K562 (cell line): ENCODE results near the gene ARFGAP1. TPM values are rescaled to one million over a fixed set of nuclear protein-coding genes. Genes with fewer than 3 reads are reported as not detected.
"Not testable (repeated sequence)": the region's sequence is repeated elsewhere in the genome, so short reads cannot be mapped to it uniquely, and the experiment has no call there.

Experiments used
- ATAC-seq: fragments of 200-7000 bp; cut with Tn5 transposase; 3 replicates; pipeline ENCODE4 v1.9.1; 2020; ENCODE audit warnings: moderate library complexity
- BruUV-seq: library from RNA; stranded (reverse); fragments of 400-500 nt; replicated peaks from 2 replicates; lab custom pipeline; 2021; lab: Mats Ljungman, UMichigan
- CTCF ChIA-PET: fragments of 300-600 bp; formaldehyde crosslinking; extraction: SDS; loops from one replicate; lab custom pipeline; 2021; ENCODE audit warnings: low intra/inter-chr PET ratio; lab: Yijun Ruan, JAX
- POLR2A ChIA-PET: fragments of 300-600, 350-650 bp; sonication (Branson Sonifier 250); formaldehyde crosslinking; extraction: SDS; loops from one replicate; lab custom pipeline; 2021; ENCODE audit warnings: antibody characterized with exemption, inconsistent platforms; lab: Yijun Ruan, JAX
- DNase-seq, 4 experiments: peaks; one replicate each; pipeline versions ENCODE4 v3.0.0 to v3.0.0-alpha.2; 2011 to 2018; ENCODE audit warnings: low spot score in 3 of 4, mixed read lengths in 3 of 4; ENCODE audit errors: extremely low read depth in 1 of 4
- FAIRE-seq: peaks from 2 replicates; lab custom pipeline; 2011; peaks lifted over from hg19 to GRCh38; lab: Jason Lieb, UNC
- H2AFZ ChIP-seq: 2 replicates; pipeline ENCODE4 v1.6.0; 2011; ENCODE audit warnings: low read depth, low read length, control low read depth, inconsistent platforms
- H3K27ac ChIP-seq: fragments of 200-600 bp; 3 replicates; pipeline ENCODE4 v1.8.0; 2011; ENCODE audit warnings: low read depth, mild to moderate bottlenecking, control low read depth, inconsistent platforms, low read length, moderate library complexity, mixed read lengths; ENCODE audit errors: extremely low read depth
- H3K27me3 ChIP-seq, 2 experiments: fragments of 300-600 bp in 1 of 2; 2 replicates in 1 of 2; 3 replicates in 1 of 2; pipeline versions ENCODE4 v1.6.0 to v1.8.0; 2011; ENCODE audit warnings: inconsistent platforms in 2 of 2, low read length in 2 of 2, mild to moderate bottlenecking in 1 of 2, mixed read lengths in 1 of 2, moderate library complexity in 1 of 2; ENCODE audit not compliant: control insufficient read depth in 2 of 2, insufficient read depth in 2 of 2
- H3K36me3 ChIP-seq: fragments of 300-600 bp; 3 replicates; pipeline ENCODE4 v1.8.0; 2011; ENCODE audit warnings: mild to moderate bottlenecking, low read length, inconsistent platforms; ENCODE audit not compliant: control insufficient read depth, insufficient read depth
- H3K4me1 ChIP-seq, 2 experiments: fragments of 200-600 bp in 1 of 2; replicated peaks in 1 of 2; 2 replicates in 1 of 2; 3 replicates in 1 of 2; pipeline versions ENCODE4 v1.5.1 to v1.8.0; 2011; ENCODE audit warnings: inconsistent platforms in 2 of 2, low read length in 2 of 2, mild to moderate bottlenecking in 1 of 2, mixed read lengths in 1 of 2, moderate library complexity in 1 of 2; ENCODE audit not compliant: control insufficient read depth in 2 of 2, insufficient read depth in 2 of 2
- H3K4me2 ChIP-seq: 2 replicates; pipeline ENCODE4 v1.6.1; 2011; ENCODE audit warnings: low read length, control low read depth, inconsistent platforms, mixed read lengths; ENCODE audit not compliant: insufficient read depth
- H3K4me3 ChIP-seq: fragments of 200-600 bp; sonication (generic), shearing (Covaris generic); 2 replicates; pipeline ENCODE4 v1.5.1; 2016; ENCODE audit warnings: control low read depth, inconsistent platforms
- H3K79me2 ChIP-seq: fragments of 200-600 bp; 3 replicates; pipeline ENCODE4 v1.8.0; 2011; ENCODE audit warnings: low read length, inconsistent platforms; ENCODE audit not compliant: control insufficient read depth, insufficient read depth
- H3K9ac ChIP-seq, 2 experiments: 2 replicates each; pipeline versions ENCODE4 v1.6.0 to v1.6.1; 2011; ENCODE audit warnings: low read depth in 2 of 2, low read length in 2 of 2, control low read depth in 1 of 2, inconsistent platforms in 1 of 2, mild to moderate bottlenecking in 1 of 2, mixed read lengths in 1 of 2; ENCODE audit not compliant: insufficient read depth in 1 of 2
- H3K9me1 ChIP-seq: one replicate; pipeline ENCODE4 v1.6.0; 2011; ENCODE audit warnings: inconsistent platforms, mild to moderate bottlenecking, low read length, moderate library complexity; ENCODE audit not compliant: control insufficient read depth, insufficient read depth
- H3K9me3 ChIP-seq: replicated peaks from 2 replicates; pipeline ENCODE4 v1.5.1; 2011; ENCODE audit warnings: low read depth, low read length, inconsistent platforms; ENCODE audit not compliant: control insufficient read depth, insufficient read depth
- H4K20me1 ChIP-seq: replicated peaks from 2 replicates; pipeline ENCODE4 v1.6.1; 2011; ENCODE audit warnings: low read length, inconsistent platforms, mixed read lengths; ENCODE audit not compliant: control insufficient read depth, insufficient read depth
- CBX3 ChIP-seq, 2 experiments: IDR thresholded peaks; 1 replicate in 1 of 2; 2 replicates in 1 of 2; pipeline ENCODE4 v1.6.1; 2012; ENCODE audit warnings: inconsistent platforms in 2 of 2, low read length in 2 of 2, borderline replicate concordance in 1 of 2, control low read depth in 1 of 2
- SAP30 ChIP-seq: fragments of 200-600 bp; sonication (generic); IDR thresholded peaks from 2 replicates; pipeline ENCODE4 v1.6.1; 2012; ENCODE audit warnings: borderline replicate concordance, low read depth, mild to moderate bottlenecking, moderate library complexity, low read length, control low read depth, inconsistent platforms; ENCODE audit not compliant: insufficient read depth, poor library complexity, severe bottlenecking
- TEAD4 ChIP-seq, 2 experiments: sonication (generic) in 1 of 2; formaldehyde crosslinking in 1 of 2; IDR thresholded peaks; 2 replicates each; pipeline versions ENCODE4 v1.6.1 to v1.8.0; 2012 to 2022; ENCODE audit warnings: borderline replicate concordance in 1 of 2, inconsistent platforms in 1 of 2, low read length in 1 of 2, mild to moderate bottlenecking in 1 of 2, missing genetic modification reagents in 1 of 2
- YY1 ChIP-seq, 3 experiments: IDR thresholded peaks; 2 replicates each; pipeline ENCODE4 v1.6.1; 2011; ENCODE audit warnings: low read length in 2 of 3, mild to moderate bottlenecking in 2 of 3, moderate library complexity in 2 of 3, borderline replicate concordance in 1 of 3, control low read depth in 1 of 3, low read depth in 1 of 3; ENCODE audit not compliant: insufficient read depth in 3 of 3, insufficient replicate concordance in 2 of 3, control insufficient read depth in 1 of 3, insufficient read length in 1 of 3; ENCODE audit errors: extremely low read depth in 1 of 3
- ZBTB33 ChIP-seq: sonication (generic); formaldehyde crosslinking; IDR thresholded peaks from 2 replicates; pipeline ENCODE4 v1.8.1; 2023; ENCODE audit warnings: mild to moderate bottlenecking, missing genetic modification reagents
- ZC3H11A ChIP-seq: IDR thresholded peaks from 2 replicates; pipeline ENCODE4 v1.6.1; 2012; ENCODE audit warnings: low read depth, low read length, improper control_type of control experiment
- ZHX1 ChIP-seq: fragments of 150-350 bp; conservative IDR thresholded peaks from 2 replicates; pipeline ENCODE4 v1.6.1; 2014; ENCODE audit warnings: low read length
- WGBS: fragments of 100-300 bp; shearing (Covaris generic); methylation state at CpG from one replicate; pipeline ENCODE4 v1.1.6; 2016; ENCODE audit warnings: low coverage, mixed read lengths; ENCODE audit not compliant: insufficient coverage; ENCODE audit errors: missing lambda C conversion rate; 5-methylcytosine and 5-hydroxymethylcytosine counted together
- in situ Hi-C: fragments of 300-500 bp; cut with MboI; formaldehyde crosslinking; loops from 4 replicates; pipeline ENCODE4 v1.15.0; 2018; ENCODE audit warnings: inconsistent platforms, mixed read lengths
- intact Hi-C: fragments of 100-400 bp; cut with micrococcal nuclease; formaldehyde crosslinking; loops from 2 replicates; pipeline ENCODE4 v1.14.2; 2022
- polyA plus RNA-seq, 8 experiments: library from polyadenylated mRNA; depleted of rRNA in 4 of 8; stranded (reverse) in 5 of 8; unstranded in 3 of 8; fragments of >200 nt; fragmentation: Nextera tagmentation in 2 of 8; fragmentation: Illumina TruSeq in 1 of 8; extraction: Ambion mirVana in 2 of 8; extraction: Trizol in 1 of 8; gene quantifications; 2 replicates each; pipeline versions ENCODE4 v1.2.1 to v1.2.3, GENCODE V29; 2011 to 2014; ENCODE audit warnings: inconsistent platforms in 1 of 8, missing spikeins in 1 of 8
- total RNA-seq, 7 experiments: library from RNA; depleted of rRNA in 6 of 7; stranded (reverse); fragments of >200 nt in 6 of 7; fragmentation: Illumina TruSeq in 2 of 7; extraction: Trizol in 2 of 7; gene quantifications; 2 replicates each; pipeline versions ENCODE4 v1.2.1 to v1.2.3, GENCODE V29; 2011 to 2021; ENCODE audit warnings: low replicate concordance in 1 of 7

Gene ARFGAP1
- total and polyA plus RNA-seq, 9 of the 15 experiments (the other 6 are each of a cell fraction or from before 2014, with no cell fraction given): 0.53 to 102 (median 33.5) TPM

GRCh38 chr20:63335060-63335459 lies 62.4 kb downstream of the ARFGAP1 start:
- H3K79me2 ChIP-seq; ATAC-seq; H3K4me2 ChIP-seq; in situ Hi-C loops; BruUV-seq; CTCF ChIA-PET; DNase-seq; H3K36me3 ChIP-seq; H3K9me1 ChIP-seq; H3K27ac ChIP-seq; H3K9ac ChIP-seq; H3K4me3 ChIP-seq; H4K20me1 ChIP-seq; intact Hi-C loops; H3K9me3 ChIP-seq; TF ChIP-seq TEAD4 (CRISPR knock-in tag; IDR thresholded peaks at IDR 0.05; ENCODE audit: borderline replicate concordance): not testable (repeated sequence)
- TF ChIP-seq YY1 (IDR thresholded peaks at IDR 0.05; ENCODE audit: borderline replicate concordance in 1 of 3, control insufficient read depth in 1 of 3, extremely low read depth in 1 of 3, insufficient read depth in 3 of 3, insufficient read length in 1 of 3, insufficient replicate concordance in 2 of 3, low read depth in 1 of 3, low read length in 2 of 3) (peak; percentile 82 to 95 (median 87)), CBX3 (IDR thresholded peaks at IDR 0.05; ENCODE audit: borderline replicate concordance in 1 of 2, low read length in 2 of 2) (peak in 1 of 2 experiments; percentile 61; a peak in 2 of 3 replicates), ZBTB33 (CRISPR knock-in tag) (0 out of 2 replicates have a peak, but pooled peaks have one; percentile 46), TEAD4 (IDR thresholded peaks at IDR 0.05; ENCODE audit: low read length) (peak; percentile 87), SAP30 (peak; percentile 49), ZHX1 (peak; percentile 52; the same call in 1 of the 2 replicates), ZC3H11A (peak; percentile 90; the same call in 1 of the 2 replicates)
- POLR2A ChIA-PET: interaction anchor here (1.3 kb wide), 1 partner anchor 14 kb away, joined by 4 read pairs; no protein-coding TSS in a partner anchor
- Histone ChIP-seq H2AFZ (peak overlapping the region; percentile 79), H3K4me1 (peaks cover 0 to 14% of the 10 kb centered on the region in 2 experiments; a peak in 1 of 5 replicates), H3K27me3 (peaks cover 3 to 24% of the 10 kb centered on the region in 2 experiments; a peak in 3 of 5 replicates)
- FAIRE-seq: peak; percentile 71
- WGBS: 44% methylated on average over 7 of the region's 9 CpGs
